Fibroblast of peridontal ligament (primary cell): ENCODE results near the gene LSAMP.
"Not testable (repeated sequence)": the region's sequence is repeated elsewhere in the genome, so short reads cannot be mapped to it uniquely, and the experiment has no call there.

Experiments
- DNase-seq: peaks from one replicate; pipeline ENCODE4 v3.0.0-alpha.2; 2010; ENCODE audit errors: extremely low read depth

Gene LSAMP

GRCh38 chr3:115758076-115758763 is 687.1 kb downstream of the LSAMP start:
- no peak for DNase-seq

DNA sequence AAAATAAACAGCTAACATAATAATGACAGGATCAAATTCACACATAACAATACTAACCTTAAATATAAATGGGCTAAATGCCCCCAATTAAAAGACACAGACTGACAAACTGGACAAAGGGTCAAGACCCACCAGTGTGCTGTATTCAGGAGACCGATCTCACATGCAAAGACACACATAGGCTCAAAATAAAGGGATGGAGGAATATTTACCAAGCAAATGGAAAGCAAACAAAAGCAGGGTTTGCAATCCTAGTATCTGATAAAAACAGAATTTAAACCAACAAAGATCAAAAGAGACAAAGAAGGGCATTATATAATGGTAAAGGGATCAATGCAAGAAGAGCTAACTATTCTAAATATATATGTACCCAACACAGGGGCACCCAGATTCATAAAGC is 692.3 kb downstream of the LSAMP start:
- DNase-seq, result not testable (repeated sequence)
